ENCODE measurements around the gene INO80C.
"Not testable (repeated sequence)": the region's sequence is repeated elsewhere in the genome, so short reads cannot be mapped to it uniquely, and the experiment has no call there.

The INO80C gene

DNA sequence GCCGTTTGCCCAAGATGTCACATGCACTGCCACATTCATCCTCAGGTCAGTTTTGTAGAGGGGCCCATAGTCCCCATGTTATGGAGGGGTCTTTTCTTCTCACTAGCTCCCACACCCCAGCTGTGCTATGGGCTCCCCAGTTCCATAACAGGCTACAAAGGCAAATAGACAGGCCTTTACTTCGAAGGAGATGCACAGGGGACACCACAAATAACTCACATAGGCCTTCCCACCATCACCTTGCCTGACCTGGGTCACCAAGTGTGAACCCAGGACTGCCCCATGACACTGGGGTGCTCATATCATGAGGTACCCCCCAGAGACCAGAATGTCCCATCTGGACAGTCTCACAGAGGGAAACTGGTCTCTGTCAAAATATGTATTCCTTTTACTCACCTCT lies 15.0 kb upstream of the INO80C start:
- DNase-seq: no peak

DNA sequence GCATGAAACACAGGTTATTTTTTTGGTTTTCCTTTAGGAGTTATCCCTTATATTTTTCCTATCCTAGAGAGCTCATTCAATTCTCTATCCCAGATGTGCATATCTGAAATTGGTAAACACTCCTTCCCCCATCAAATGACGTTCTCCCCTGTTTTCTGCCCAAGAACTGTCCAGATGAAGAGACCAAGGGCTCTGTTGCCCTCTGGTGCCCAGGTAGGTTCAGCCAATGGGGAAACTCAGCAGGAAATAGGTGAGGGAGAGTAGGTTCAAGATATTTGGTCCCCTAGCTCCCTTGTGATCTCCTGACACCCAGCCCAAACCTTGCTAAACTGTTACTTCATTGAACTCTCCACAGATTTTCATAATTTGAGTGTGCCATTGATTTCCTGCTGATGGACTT lies 14.1 kb upstream of the INO80C start:
- no peak for DNase-seq

DNA sequence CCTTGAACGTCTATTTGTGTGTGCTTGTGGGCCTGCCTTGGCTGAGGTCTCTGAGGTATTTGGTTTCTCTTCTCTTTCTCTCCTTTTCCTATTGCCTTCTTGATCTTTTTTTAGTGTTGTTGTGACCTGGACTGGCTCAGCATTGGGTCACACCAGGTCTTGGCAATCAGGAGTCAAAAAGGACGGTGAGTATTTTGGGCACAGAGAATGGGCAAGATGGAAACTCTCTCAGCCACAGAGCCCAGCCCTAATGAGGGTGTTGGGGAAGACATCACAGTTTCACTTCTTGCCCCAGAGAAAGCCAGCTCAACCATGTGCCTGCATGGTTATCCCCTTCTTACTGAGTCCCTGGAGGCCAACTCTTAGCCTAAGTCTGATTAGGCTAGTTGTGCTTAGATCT lies 13.7 kb upstream of the INO80C start:
- DNase-seq: no peak

DNA sequence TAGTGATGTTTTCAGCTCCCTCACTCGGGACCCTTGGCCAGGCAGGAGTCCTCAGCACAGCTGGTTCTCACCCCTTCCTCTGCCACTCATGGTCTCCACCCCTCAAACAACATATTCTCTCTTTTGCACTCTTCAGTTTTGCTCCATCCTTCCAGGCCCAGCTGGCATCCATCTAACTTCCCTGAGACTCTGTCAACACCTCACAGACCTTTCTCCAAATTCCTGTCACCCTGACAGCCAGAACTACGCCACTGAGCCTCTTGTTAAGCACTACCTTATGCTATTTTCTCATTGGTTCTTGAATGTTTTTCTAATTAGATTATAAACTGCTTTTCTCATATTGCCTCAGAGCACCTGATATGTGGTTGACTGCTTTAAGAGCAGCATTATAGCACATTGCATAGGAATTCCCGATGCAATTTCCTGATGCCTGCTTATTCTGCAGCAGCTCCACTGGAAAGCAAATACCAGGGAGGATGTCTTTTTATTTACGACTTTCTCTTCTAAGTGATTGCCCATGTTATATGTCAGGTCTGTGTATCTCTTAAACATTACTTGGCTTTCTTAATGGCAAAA lies 12.4 kb upstream of the INO80C start:
- no peak for DNase-seq

DNA sequence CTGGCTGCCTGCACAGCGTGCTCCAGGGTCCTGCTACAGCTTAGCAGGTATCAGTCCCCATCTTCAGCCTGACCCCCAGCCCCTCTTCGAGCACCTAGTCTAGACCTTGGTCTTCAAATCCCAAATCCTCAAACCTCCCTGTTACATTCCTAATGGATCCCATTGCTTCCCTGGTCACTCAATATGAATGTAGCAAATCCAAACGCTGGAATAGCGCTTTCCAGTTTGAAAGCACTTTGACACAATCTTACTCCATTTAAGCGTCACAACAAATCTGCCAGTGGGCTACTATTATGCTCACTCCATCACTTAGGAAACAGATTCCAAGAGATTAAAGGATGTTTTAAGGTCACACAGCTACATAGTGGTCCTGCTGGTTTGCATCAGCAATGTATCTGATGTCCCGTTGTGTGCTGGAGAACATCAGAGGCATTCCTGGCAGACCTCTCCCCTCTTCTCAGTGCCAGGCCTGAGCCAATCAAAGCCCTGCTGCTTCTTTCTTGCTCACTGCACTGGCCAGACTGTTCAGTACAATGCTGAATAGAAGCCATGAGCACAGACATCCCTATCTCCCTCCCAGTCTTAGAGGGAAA lies 11.1 kb upstream of the INO80C start:
- DNase-seq: no peak

- DNase-seq: no peak
These were observed 10.3 kb upstream of the INO80C start for GRCh38 chr18:35508030-35508429.

GRCh38 chr18:35507623-35508022 lies 9.9 kb upstream of the INO80C start:
- no peak for DNase-seq

DNA sequence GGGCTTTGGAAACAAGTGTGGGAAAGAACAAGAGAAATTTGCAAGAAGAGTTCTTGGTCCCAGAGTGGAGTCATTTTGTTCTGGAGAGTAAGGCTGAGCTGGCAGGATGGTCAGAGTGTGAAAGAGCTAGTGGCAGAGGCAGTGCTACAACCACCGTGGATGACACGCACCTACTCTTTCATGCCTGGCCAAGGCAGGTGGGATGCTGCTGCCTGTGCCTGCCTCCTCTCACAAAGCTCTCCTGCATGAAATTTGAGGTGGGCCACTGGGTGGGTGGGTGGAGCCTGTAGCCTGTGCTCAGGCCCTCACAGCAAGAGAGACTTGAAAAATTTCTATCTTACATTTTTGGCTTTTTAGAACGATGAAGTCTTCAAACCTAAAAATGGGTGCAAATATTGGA lies 9.4 kb upstream of the INO80C start:
- no peak for DNase-seq

- no peak for DNase-seq
These were observed 8.4 kb upstream of the INO80C start for GRCh38 chr18:35506024-35506712.

- DNase-seq: no peak
These were observed 7.2 kb upstream of the INO80C start for GRCh38 chr18:35504996-35505395.

GRCh38 chr18:35502052-35502451 lies 4.3 kb upstream of the INO80C start:
- DNase-seq: no peak

DNA sequence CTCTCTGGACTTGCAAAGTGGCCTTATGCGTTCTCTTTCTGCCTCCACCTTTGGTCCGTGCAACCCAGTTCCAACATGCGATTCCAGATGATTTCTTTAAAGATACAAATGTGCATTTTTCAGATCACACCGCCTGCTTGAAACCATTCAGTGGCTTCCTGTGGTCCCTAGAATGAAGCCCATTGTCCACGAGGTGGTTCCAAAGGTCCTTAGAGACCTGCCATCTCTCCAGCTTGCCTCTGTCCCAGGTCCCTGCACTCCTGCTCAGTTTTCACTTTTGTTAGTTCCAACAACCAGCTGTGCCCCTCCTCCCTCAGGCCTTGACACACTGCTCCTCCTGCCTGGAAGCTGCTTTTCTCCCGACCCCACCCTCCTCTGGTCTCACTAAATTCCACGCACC lies 3.6 kb upstream of the INO80C start:
- no peak for DNase-seq

- no peak for DNase-seq
These were observed 2.4 kb upstream of the INO80C start for GRCh38 chr18:35500113-35500512.

DNA sequence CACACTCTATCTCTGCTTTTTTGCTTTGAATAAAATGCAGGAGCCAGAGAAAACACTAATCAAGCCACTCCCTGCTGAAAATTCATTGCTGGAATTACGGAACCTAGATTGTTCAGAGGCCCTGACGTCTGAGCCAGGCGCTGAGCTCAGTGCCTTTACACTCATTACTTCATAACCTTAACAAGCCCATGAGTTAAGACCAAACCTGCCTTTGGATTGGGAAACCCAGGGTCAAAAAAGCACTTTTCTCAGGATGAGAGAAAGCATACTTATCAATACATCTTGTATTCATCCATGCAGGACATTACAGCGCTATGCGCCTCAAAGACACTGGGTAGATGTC lies 762 bp downstream of the INO80C start:
- no peak for DNase-seq

- DNase-seq: no peak
These were observed 2.0 kb downstream of the INO80C start for GRCh38 chr18:35495536-35496314.

- DNase-seq: no peak
These were observed 3.2 kb downstream of the INO80C start for GRCh38 chr18:35494251-35495220.

DNA sequence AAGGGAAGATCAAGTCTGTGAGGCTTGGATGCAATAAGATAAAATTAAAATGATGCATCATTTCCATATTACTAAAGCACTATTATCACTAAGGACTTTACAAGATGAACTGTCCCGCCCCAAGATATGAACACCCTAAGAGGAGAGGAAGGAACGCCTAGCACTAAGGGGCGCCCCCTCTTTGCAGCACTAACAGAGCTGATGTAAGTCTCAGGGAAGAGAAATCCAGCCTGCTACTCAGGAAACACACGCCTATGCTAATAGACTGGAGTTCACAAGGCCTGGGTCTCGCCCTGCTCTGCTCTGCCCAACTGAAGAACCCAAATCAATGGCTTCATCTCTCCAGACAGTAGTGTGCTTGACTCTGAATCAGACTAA lies 6.1 kb downstream of the INO80C start:
- no peak for DNase-seq

DNA sequence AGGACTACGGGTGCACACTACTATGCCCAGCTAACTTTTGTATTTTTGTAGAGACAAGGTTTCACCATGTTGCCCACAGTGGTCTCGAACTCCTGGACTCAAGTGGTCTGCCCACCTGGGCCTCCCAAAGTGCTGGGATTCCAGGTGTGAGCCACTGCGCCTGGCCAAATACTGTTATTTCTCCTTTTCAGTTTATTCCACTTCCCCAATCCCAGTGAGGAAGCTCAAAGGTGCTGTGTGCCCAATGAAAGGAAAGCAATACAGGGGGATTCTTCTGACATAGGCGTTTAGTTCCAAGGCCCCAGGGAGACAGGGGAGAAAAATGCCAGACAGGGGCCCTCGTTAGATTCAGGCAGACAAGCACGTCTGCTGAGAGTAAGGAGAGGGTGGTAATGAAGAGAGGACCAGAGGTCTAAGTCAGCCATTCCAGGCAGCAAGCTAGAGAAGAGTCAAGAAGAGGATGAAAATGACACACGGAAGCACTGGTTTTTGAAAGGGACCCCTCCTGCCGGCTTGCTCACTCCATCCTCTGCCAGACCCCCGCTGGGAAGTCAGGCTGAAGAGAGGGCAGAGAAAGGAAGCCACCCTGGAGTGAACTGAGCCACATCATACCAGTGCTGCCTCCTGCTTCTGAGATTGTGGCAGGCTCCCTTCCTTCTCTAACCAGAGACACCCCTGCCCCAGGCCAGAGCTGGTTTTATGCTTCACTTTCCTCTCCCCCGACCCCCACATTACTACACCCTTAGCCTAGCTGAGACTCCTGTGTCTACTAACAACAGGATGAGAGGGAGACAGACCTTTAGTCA lies 6.7 kb downstream of the INO80C start:
- no peak for DNase-seq

- DNase-seq: no peak
These were observed 7.8 kb downstream of the INO80C start for GRCh38 chr18:35489913-35490490.

GRCh38 chr18:35489281-35489680 lies 8.5 kb downstream of the INO80C start:
- DNase-seq: not testable (repeated sequence)

DNA sequence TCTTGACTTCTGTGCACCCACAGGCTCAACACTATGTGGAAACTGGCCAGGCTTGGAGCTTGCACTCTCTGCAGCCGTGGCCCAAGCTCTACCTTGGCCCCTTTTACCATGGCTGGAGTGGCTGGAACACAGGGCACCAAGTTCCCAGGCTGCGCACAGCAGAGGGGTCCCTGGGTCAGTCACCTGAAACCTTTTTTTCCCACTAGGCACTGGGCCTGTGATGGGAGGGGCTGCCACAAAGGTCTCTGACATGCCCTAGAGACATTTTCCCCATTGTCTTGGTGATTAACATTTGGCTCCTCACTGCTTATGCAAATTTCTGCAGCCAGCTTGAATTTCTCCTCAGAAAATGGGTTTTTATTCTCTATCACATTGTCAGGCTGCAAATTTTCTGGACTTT lies 9.4 kb downstream of the INO80C start:
- DNase-seq: not testable (repeated sequence)

- DNase-seq: not testable (repeated sequence)
These were observed 10.2 kb downstream of the INO80C start for GRCh38 chr18:35487525-35487924.
